Gastroesophageal sphincter (tissue), 4 donors: Measurements from ENCODE around the gene AGPAT3. TPM values are rescaled to one million over a fixed set of nuclear protein-coding genes. Genes with fewer than 3 reads are reported as not detected.

Source experiments
- ATAC-seq: fragments of 150-250 bp; one replicate; pipeline ENCODE4 v1.9.1; 2016; ENCODE audit warnings: mild to moderate bottlenecking, moderate library complexity
- H3K27ac ChIP-seq, 4 donors: fragments of 200-600 bp; sonication (generic) in 3 of 4; 1 replicate in 3 of 4; 2 replicates in 1 of 4; pipeline ENCODE4 v1.5.1; 2016 to 2019
- H3K27me3 ChIP-seq: fragments of 200-600 bp; sonication (generic); one replicate; pipeline ENCODE4 v1.5.1; 2019
- H3K36me3 ChIP-seq, 2 donors: fragments of 200-600 bp; sonication (generic); one replicate each; pipeline ENCODE4 v1.5.1; 2019; ENCODE audit warnings: control low read depth in 1 of 2
- H3K4me1 ChIP-seq, 3 donors: fragments of 200-600 bp; sonication (generic); 1 replicate in 2 of 3; 2 replicates in 1 of 3; pipeline ENCODE4 v1.5.1; 2016 to 2019; ENCODE audit warnings: control low read depth in 2 of 3
- H3K4me3 ChIP-seq, 2 donors: fragments of 200-600 bp; sonication (generic); one replicate each; pipeline ENCODE4 v1.5.1; 2019; ENCODE audit warnings: mild to moderate bottlenecking in 1 of 2, moderate library complexity in 1 of 2
- H3K9me3 ChIP-seq, 3 donors: fragments of 200-600 bp; sonication (generic); one replicate each; pipeline ENCODE4 v1.5.1; 2017 to 2019; ENCODE audit warnings: control low read depth in 2 of 3
- EP300 ChIP-seq: sonication (generic); formaldehyde crosslinking; IDR thresholded peaks from one replicate; pipeline ENCODE4 v1.6.1; 2017; ENCODE audit warnings: antibody characterized with exemption, mild to moderate bottlenecking
- POLR2A ChIP-seq, 2 donors: fragments of 450-650 bp; IDR thresholded peaks; one replicate each; pipeline ENCODE4 v1.6.1; 2017; ENCODE audit warnings: antibody characterized with exemption in 2 of 2, mild to moderate bottlenecking in 2 of 2, moderate library complexity in 1 of 2
- POLR2AphosphoS5 ChIP-seq: sonication (generic); formaldehyde crosslinking; IDR thresholded peaks from one replicate; pipeline ENCODE4 v1.6.1; 2017; ENCODE audit warnings: antibody characterized with exemption
- WGBS, 2 donors: methylation state at CpG; one replicate each; pipeline ENCODE4 v1.1.5; 2018; ENCODE audit warnings: low coverage in 1 of 2; 5-methylcytosine and 5-hydroxymethylcytosine counted together
- total RNA-seq, 4 donors: library from RNA; depleted of rRNA; stranded (reverse); fragments of >200 nt; gene quantifications; one replicate each; pipeline ENCODE4 v1.1.0, GENCODE V29; 2016
- TF ChIP-seq, protein P1 (sequence below), 4 experiments: fragments of 200-600 bp in 2 of 4; fragments of 450-650 bp in 2 of 4; sonication (generic) in 1 of 4; IDR thresholded peaks; one replicate each; pipeline ENCODE4 v1.5.1; 2017 to 2019; ENCODE audit warnings: antibody characterized with exemption in 4 of 4, mild to moderate bottlenecking in 2 of 4, moderate library complexity in 2 of 4

Gene AGPAT3
- total RNA-seq, 4 donors from 2014 or later = 27.1 to 46.9 (median 32.2) TPM

DNA sequence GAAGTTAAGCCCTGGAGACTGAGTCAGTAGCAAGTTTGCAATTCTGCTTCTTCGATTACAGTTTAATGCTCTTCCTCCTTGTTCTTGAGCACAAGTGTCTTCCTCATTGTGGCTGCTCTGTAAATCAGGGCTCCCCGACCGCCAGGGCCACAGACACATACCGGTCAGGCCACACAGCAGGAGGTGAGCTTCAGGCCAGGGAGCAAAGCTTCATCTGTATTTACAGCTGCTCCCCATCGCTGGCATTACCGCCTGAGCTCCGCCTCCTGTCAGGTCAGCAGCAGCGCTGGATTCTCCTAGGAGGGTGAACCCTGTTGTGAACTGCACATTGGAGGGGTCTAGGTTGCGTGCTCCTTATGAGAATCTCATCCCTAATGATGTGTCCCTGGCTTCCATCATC lies 145.4 kb downstream of the AGPAT3 start:
- no peak overlapping the region for H3K27ac ChIP-seq
- H3K9me3 ChIP-seq = no peaks in the 10 kb centered on the region
- 50 to 61% methylated on average over 4 to 9 of the region's 9 CpGs for WGBS, 2 donors
- no peak overlapping the region for H3K4me3 ChIP-seq
- peaks cover 0 to 39% (median 19%) of the 10 kb centered on the region in 3 donors for H3K4me1 ChIP-seq
- H3K27me3 ChIP-seq = no peaks in the 10 kb centered on the region
- H3K36me3 ChIP-seq = no peaks in the 10 kb centered on the region
- TF ChIP-seq POLR2A (IDR thresholded peaks at IDR 0.05) (no peak), EP300 (no peak), POLR2AphosphoS5 (no peak)
- TF ChIP-seq, protein P1, sequence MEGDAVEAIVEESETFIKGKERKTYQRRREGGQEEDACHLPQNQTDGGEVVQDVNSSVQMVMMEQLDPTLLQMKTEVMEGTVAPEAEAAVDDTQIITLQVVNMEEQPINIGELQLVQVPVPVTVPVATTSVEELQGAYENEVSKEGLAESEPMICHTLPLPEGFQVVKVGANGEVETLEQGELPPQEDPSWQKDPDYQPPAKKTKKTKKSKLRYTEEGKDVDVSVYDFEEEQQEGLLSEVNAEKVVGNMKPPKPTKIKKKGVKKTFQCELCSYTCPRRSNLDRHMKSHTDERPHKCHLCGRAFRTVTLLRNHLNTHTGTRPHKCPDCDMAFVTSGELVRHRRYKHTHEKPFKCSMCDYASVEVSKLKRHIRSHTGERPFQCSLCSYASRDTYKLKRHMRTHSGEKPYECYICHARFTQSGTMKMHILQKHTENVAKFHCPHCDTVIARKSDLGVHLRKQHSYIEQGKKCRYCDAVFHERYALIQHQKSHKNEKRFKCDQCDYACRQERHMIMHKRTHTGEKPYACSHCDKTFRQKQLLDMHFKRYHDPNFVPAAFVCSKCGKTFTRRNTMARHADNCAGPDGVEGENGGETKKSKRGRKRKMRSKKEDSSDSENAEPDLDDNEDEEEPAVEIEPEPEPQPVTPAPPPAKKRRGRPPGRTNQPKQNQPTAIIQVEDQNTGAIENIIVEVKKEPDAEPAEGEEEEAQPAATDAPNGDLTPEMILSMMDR (IDR thresholded peaks at IDR 0.05) = no peak
- no peak for ATAC-seq

DNA sequence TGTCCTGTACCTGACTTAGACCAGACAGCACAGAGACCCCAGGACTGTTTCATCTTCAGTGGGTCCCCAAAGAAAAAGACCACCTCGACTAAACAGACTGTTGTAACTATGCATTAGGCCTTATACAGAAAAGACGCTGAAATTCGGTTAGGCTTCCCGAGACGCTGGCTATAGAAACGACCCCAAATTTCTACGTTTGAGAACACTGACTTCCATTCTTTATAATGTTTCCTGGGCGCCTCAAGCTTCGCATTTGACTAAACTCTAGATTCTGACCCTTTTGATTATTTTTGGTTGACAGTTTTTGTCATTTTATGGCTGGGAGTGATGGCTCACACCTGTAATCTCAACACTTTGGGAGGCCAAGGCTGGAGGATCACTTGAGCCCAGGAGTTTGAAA lies 146.1 kb downstream of the AGPAT3 start:
- H3K9me3 ChIP-seq = no peaks in the 10 kb centered on the region
- H3K4me1 ChIP-seq = peaks cover 0 to 46% (median 19%) of the 10 kb centered on the region in 3 donors
- H3K27me3 ChIP-seq = no peaks in the 10 kb centered on the region
- no peak for TF ChIP-seq POLR2A (IDR thresholded peaks at IDR 0.05)
- no peak for TF ChIP-seq EP300
- no peak for TF ChIP-seq POLR2AphosphoS5
- TF ChIP-seq, protein P1 (IDR thresholded peaks at IDR 0.05) = no peak
- no peak for ATAC-seq
- H3K4me3 ChIP-seq = peak overlapping the region; percentile 78 to 97
- peak overlapping the region in 3 of 4 donors; percentile 93 to 99 (median 95) for H3K27ac ChIP-seq
- 27 to 77% methylated on average over 7 to 9 of the region's 9 CpGs for WGBS, 2 donors
- H3K36me3 ChIP-seq = no peaks in the 10 kb centered on the region

DNA sequence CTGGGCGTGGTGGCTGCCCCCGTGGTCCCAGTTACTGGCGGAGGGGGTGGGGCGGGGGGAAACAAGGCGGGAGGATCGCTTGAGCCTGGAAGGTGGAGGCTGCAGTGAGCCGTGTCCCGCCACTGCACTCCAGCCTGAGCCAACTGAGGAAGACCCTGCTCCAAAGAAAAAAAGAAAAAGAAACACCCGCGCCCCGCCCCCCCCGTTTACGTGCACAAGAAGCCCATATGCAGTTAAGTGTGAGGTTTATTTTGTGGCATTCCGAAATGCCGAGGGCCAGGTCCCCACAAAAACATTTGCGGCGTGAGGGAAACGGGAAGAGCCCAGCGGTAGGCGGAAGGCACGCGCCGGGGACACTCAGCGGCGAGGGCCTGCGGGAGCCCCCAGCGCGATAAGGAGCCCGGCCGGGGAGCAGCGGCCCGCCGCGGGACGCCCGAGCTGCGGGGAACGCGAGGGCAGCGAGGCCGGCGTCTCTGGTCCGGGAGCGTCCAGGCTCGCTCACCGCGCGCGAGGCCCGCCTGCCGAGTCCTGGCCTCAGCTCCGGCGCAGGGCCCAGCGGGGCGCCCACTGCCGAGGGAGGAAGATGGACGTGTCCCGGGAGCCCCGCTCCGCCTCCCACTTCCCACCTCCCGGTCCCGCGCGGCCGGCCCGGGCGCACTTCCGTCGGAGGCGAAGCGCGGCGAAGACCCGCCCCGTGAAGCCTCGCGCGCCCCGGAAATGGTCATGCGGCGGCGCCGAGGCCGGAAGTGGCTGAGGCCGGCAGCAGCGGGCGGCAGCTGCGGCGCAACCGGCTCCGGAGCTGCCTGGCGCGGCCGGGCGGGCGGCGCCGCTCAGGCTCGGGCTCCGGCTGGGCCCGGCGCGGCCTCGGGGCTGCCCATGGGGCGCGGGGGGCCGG lies 146.8 kb downstream of the AGPAT3 start, which contains the start of gene TRAPPC10:
TRAPPC10 (plus strand) TSS at position 731 of the 895 bp plus-strand sequence. CDS start 185 bp downstream, outside the sequence.
- ATAC-seq = peak; percentile 96
- peak within 1 kb of the TSS; percentile 91 to 99 (median 94) for H3K27ac ChIP-seq
- TF ChIP-seq, protein P1 (IDR thresholded peaks at IDR 0.05) = no peak
- TF ChIP-seq POLR2A (IDR thresholded peaks at IDR 0.05) = peak; percentile 93 to 95
- no peak for TF ChIP-seq EP300
- TF ChIP-seq POLR2AphosphoS5 = peak; percentile 91
- peak within 1 kb of the TSS; percentile 91 to 97 for H3K4me3 ChIP-seq
- no peaks in the 10 kb centered on the region for H3K27me3 ChIP-seq
- H3K36me3 ChIP-seq = no peaks in the 10 kb centered on the region
- no peaks in the 10 kb centered on the region for H3K9me3 ChIP-seq
- WGBS, 2 donors = 0% methylated on average over 7 to 8 of the region's 107 CpGs
- H3K4me1 ChIP-seq = peaks cover 0 to 53% (median 19%) of the 10 kb centered on the region in 3 donors

DNA sequence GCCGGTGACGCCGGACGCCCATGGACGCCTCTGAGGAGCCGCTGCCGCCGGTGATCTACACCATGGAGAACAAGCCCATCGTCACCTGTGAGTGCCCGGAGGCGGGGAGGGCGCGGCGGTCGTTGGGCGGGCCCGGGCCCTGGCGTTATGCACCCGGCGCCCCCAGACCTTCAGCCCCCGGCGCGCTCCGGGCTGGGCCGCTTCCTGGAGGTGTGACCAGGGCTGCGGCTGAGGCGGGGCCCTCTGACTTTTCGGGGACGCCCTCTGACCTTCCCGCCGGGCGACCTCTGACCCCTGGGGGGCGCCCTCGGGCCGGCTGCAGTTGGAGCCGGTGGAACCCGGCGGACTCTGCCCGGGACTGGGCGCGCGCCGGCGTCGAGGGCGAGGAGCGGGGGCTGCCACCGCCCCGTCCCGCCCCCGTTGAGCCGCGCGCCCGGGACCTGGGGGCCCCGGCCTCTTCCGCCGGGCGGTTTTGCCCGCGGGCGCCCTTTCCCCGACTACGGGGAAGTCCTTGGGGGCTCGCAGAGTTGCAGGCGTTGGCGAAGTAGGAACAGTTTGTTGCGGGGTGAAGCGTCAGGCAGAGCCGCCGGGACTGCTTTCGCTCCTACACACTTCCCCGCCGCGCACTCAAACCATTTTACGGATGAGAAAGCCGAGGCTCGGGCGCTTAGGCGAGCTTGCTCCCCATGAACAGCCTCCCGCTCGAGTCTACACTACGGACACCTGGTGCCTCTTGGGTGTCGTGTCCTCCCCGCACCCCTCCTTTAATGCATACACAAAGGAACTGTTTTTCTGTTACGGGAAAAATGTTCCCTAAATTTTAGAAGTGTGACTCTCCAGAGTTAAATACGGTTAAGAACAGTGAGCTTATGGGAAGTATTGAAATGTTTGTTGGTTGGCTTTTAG lies 147.7 kb downstream of the AGPAT3 start:
- 2 to 10% methylated on average over 3 to 9 of the region's 87 CpGs for WGBS, 2 donors
- peak; percentile 69 for ATAC-seq
- H3K4me3 ChIP-seq = peak overlapping the region; percentile 91 to 97
- TF ChIP-seq EP300 (no peak), POLR2A (IDR thresholded peaks at IDR 0.05) (no peak), POLR2AphosphoS5 (no peak)
- TF ChIP-seq, protein P1 (IDR thresholded peaks at IDR 0.05) = peak in 3 of 4 experiments; percentile 10 to 17 (median 12)
- no peaks in the 10 kb centered on the region for H3K9me3 ChIP-seq
- no peaks in the 10 kb centered on the region for H3K27me3 ChIP-seq
- peak overlapping the region; percentile 76 to 99 (median 94) for H3K27ac ChIP-seq
- H3K4me1 ChIP-seq = peaks cover 0 to 55% (median 19%) of the 10 kb centered on the region in 3 donors
- H3K36me3 ChIP-seq = no peaks in the 10 kb centered on the region
